Measurements from ENCODE around the gene F13B.
A peak's percentile ranks its signal among the peaks of the same experiment; 100 is the strongest.

Gene F13B

GRCh38 chr1:197027359-197027758 lies 39.7 kb downstream of the F13B start:
- peak; percentile 39 for DNase-seq (ENCODE audit: low read depth)
- no peak for TF ChIP-seq CTCF (IDR thresholded peaks at IDR 0.05; ENCODE audit: insufficient read depth, low read depth, low read length, missing control alignments)
- no peak overlapping the region for H3K4me3 ChIP-seq (ENCODE audit: low read length)

- H3K4me3 ChIP-seq (ENCODE audit: low read length) = no peak overlapping the region
- no peak for DNase-seq (ENCODE audit: low read depth)
- no peak for TF ChIP-seq CTCF (IDR thresholded peaks at IDR 0.05; ENCODE audit: insufficient read depth, low read depth, low read length, missing control alignments)
These were observed 42.6 kb downstream of the F13B start for GRCh38 chr1:197024460-197024859.

GRCh38 chr1:197021716-197022115 lies 45.3 kb downstream of the F13B start:
- DNase-seq (ENCODE audit: low read depth) = no peak
- no peak for TF ChIP-seq CTCF (IDR thresholded peaks at IDR 0.05; ENCODE audit: insufficient read depth, low read depth, low read length, missing control alignments)
- H3K4me3 ChIP-seq (ENCODE audit: low read length) = no peak overlapping the region

- H3K4me3 ChIP-seq (ENCODE audit: low read length) = no peak overlapping the region
- TF ChIP-seq CTCF (IDR thresholded peaks at IDR 0.05; ENCODE audit: insufficient read depth, low read depth, low read length, missing control alignments) = no peak
These were observed 49.4 kb downstream of the F13B start for GRCh38 chr1:197017558-197018146.

GRCh38 chr1:197016751-197017150 lies 50.3 kb downstream of the F13B start:
- TF ChIP-seq CTCF (IDR thresholded peaks at IDR 0.05; ENCODE audit: insufficient read depth, low read depth, low read length, missing control alignments) = no peak
- DNase-seq (ENCODE audit: low read depth) = no peak
- no peak overlapping the region for H3K4me3 ChIP-seq (ENCODE audit: low read length)

More at GRCh38 chr1:197017558-197018146, 49.4 kb downstream of the F13B start:
- DNase-seq (ENCODE audit: low read depth) = no peak

- no peak overlapping the region for H3K4me3 ChIP-seq (ENCODE audit: low read length)
- no peak for TF ChIP-seq CTCF (IDR thresholded peaks at IDR 0.05; ENCODE audit: insufficient read depth, low read depth, low read length, missing control alignments)
- DNase-seq (ENCODE audit: low read depth) = no peak
These were observed 53.8 kb downstream of the F13B start for GRCh38 chr1:197013234-197013633.

GRCh38 chr1:197011614-197012013 lies 55.4 kb downstream of the F13B start:
- no peak for DNase-seq (ENCODE audit: low read depth)
- H3K4me3 ChIP-seq (ENCODE audit: low read length) = no peak overlapping the region
- no peak for TF ChIP-seq CTCF (IDR thresholded peaks at IDR 0.05; ENCODE audit: insufficient read depth, low read depth, low read length, missing control alignments)
